Measurements from ENCODE around the gene ETFBKMT. TPM values are rescaled to one million over a fixed set of nuclear protein-coding genes. Genes with fewer than 3 reads are reported as not detected.

ETFBKMT gene
- total and polyA plus RNA-seq, 2 of the 13 experiments (the other 11 are each of a cell fraction or from before 2014, with no cell fraction given), result 0.62 to 0.93 TPM

- no peak for TF ChIP-seq ZBTB2 (CRISPR knock-in tag; IDR thresholded peaks at IDR 0.05; ENCODE audit: low read depth)
- TF ChIP-seq SOX13 (IDR thresholded peaks at IDR 0.05), result no peak
- TF ChIP-seq SOX13 (CRISPR knock-in tag; conservative IDR thresholded peaks at IDR 0.05 in 1 of 2, IDR thresholded peaks at IDR 0.05 in 1 of 2), result 0 out of 4 replicates have a peak, but pooled peaks of 1 of the 2 experiments have one; percentile 12
- no peak for TF ChIP-seq MAFF (IDR thresholded peaks at IDR 0.05; ENCODE audit: low read depth, low read length)
Measured at GRCh38 chr12:31682136-31682962, 22.9 kb downstream of the ETFBKMT start (continued).

GRCh38 chr12:31685801-31686200 lies 26.3 kb downstream of the ETFBKMT start:
- intact Hi-C loops (cut with micrococcal nuclease; ENCODE audit: unreplicated experiment) (no loop called here), in situ Hi-C loops (cut with HindIII; ENCODE audit: extremely low pct_ligation_motif_present, low pct_unique_long_range_greater_than_20kb) (no loop called here)
- Histone ChIP-seq H3K9me3 (ENCODE audit: low read length) (no peaks in the 10 kb centered on the region; the same call in 1 of the 2 replicates), H3K36me3 (replicated peaks in 1 of 2; ENCODE audit: control insufficient read depth in 1 of 2, insufficient read depth in 2 of 2, low read length in 2 of 2) (no peaks in the 10 kb centered on the region), H3K4me1 (ENCODE audit: insufficient read depth, low read length) (no peaks in the 10 kb centered on the region), H4K20me1 (ENCODE audit: insufficient read depth, low read length) (no peaks in the 10 kb centered on the region), H3K27ac (ENCODE audit: extremely low read length, insufficient read depth, low read length) (no peak overlapping the region), H2AFZ (ENCODE audit: low read length) (no peak overlapping the region), H3K27me3 (ENCODE audit: control insufficient read depth in 1 of 2, insufficient read depth in 2 of 2, low read length in 2 of 2) (no peaks in the 10 kb centered on the region), H3K4me2 (ENCODE audit: low read depth, low read length) (no peak overlapping the region), H3K79me2 (ENCODE audit: insufficient read depth, low read length) (no peaks in the 10 kb centered on the region), H3K9ac (ENCODE audit: insufficient read depth, low read depth, low read length) (no peak overlapping the region), H3K4me3 (replicated peaks in 1 of 3; ENCODE audit: insufficient read depth in 1 of 3, low read depth in 2 of 3, low read length in 3 of 3) (no peak overlapping the region)
- ChIA-PET POLR2A (no interaction called here), CTCF (ENCODE audit: low intra/inter-chr PET ratio, low total read pairs) (no interaction called here)
- WGBS (ENCODE audit: low lambda C conversion rate), result 99% methylated on average over 3 of the region's 3 CpGs
- FAIRE-seq, result no peak
- BruUV-seq (replicated peaks), result no TSS peak
- no peak for ATAC-seq
- DNase-seq (ENCODE audit: low spot score), result no peak
- TF ChIP-seq PAWR (CRISPR knock-in tag; IDR thresholded peaks at IDR 0.05; ENCODE audit: borderline replicate concordance) (no peak), ATF1 (CRISPR knock-in tag; IDR thresholded peaks at IDR 0.05) (no peak), RFXAP (CRISPR knock-in tag; IDR thresholded peaks at IDR 0.05; ENCODE audit: borderline replicate concordance) (no peak), ZNF670 (CRISPR knock-in tag; IDR thresholded peaks at IDR 0.05; ENCODE audit: borderline replicate concordance) (no peak), POLR2G (IDR thresholded peaks at IDR 0.05; ENCODE audit: low read depth, low read length) (no peak), RERE (CRISPR knock-in tag; IDR thresholded peaks at IDR 0.05; ENCODE audit: low read depth) (no peak), ZNF101 (CRISPR knock-in tag; IDR thresholded peaks at IDR 0.05; ENCODE audit: borderline replicate concordance, low read depth) (no peak), MLX (CRISPR knock-in tag; IDR thresholded peaks at IDR 0.05) (no peak), ZFP91 (CRISPR knock-in tag; IDR thresholded peaks at IDR 0.05; ENCODE audit: borderline replicate concordance) (no peak)
